Panc1 (cell line): ENCODE results near the gene MOGAT3. TPM values are rescaled to one million over a fixed set of nuclear protein-coding genes. Genes with fewer than 3 reads are reported as not detected.

Experiments
- ATAC-seq: fragments of 200-7000 bp; cut with Tn5 transposase; 2 replicates; pipeline ENCODE4 v1.9.1; 2020; ENCODE audit warnings: mild to moderate bottlenecking, moderate library complexity
- BruUV-seq: library from RNA; stranded (reverse); fragments of 400-500 nt; replicated peaks from 2 replicates; lab custom pipeline; 2021; lab: Mats Ljungman, UMichigan
- CTCF ChIA-PET: fragments of 300-600 bp; sonication (Branson Sonifier 250); formaldehyde crosslinking; loops from one replicate; lab custom pipeline; 2022; ENCODE audit warnings: antibody characterized with exemption; lab: Charles Lee
- POLR2A ChIA-PET: fragments of 300-600 bp; sonication (Branson Sonifier 250); formaldehyde crosslinking; loops from one replicate; lab custom pipeline; 2022; ENCODE audit warnings: antibody characterized with exemption; lab: Charles Lee
- DNase-seq: peaks from one replicate; pipeline ENCODE4 v3.0.0-alpha.2; 2010; ENCODE audit warnings: low read depth, low spot score
- H3K27ac ChIP-seq: 2 replicates; pipeline ENCODE4 v1.5.1; 2011; ENCODE audit warnings: mild to moderate bottlenecking, low read length, inconsistent platforms
- H3K27me3 ChIP-seq: fragments of 200-500 bp; sonication (Bioruptor generic); 2 replicates; pipeline ENCODE4 v1.6.0; 2014; ENCODE audit warnings: low read length, inconsistent platforms; ENCODE audit not compliant: control insufficient read depth, insufficient read depth
- H3K36me3 ChIP-seq: fragments of 200-500 bp; sonication (Bioruptor generic); 2 replicates; pipeline ENCODE4 v1.5.1; 2014; ENCODE audit warnings: inconsistent platforms, mild to moderate bottlenecking, low read length, moderate library complexity; ENCODE audit not compliant: control insufficient read depth, insufficient read depth
- H3K4me1 ChIP-seq: 2 replicates; pipeline ENCODE4 v1.5.1; 2011; ENCODE audit warnings: inconsistent platforms, mild to moderate bottlenecking, low read length, moderate library complexity; ENCODE audit not compliant: control insufficient read depth, insufficient read depth
- H3K4me3 ChIP-seq, 2 experiments: 2 replicates each; pipeline ENCODE4 v1.5.1; 2011 to 2012; ENCODE audit warnings: low read depth in 2 of 2, low read length in 2 of 2, mild to moderate bottlenecking in 2 of 2, inconsistent platforms in 1 of 2, moderate library complexity in 1 of 2
- H3K9me3 ChIP-seq: fragments of 200-500 bp; sonication (Bioruptor generic); 2 replicates; pipeline ENCODE4 v1.5.1; 2014; ENCODE audit warnings: low read depth, mild to moderate bottlenecking, inconsistent platforms, low read length, moderate library complexity; ENCODE audit not compliant: control insufficient read depth, insufficient read depth
- CTCF ChIP-seq: fragments of 450-650 bp; IDR thresholded peaks from 2 replicates; pipeline ENCODE4 v1.5.1; 2017; ENCODE audit warnings: mild to moderate bottlenecking
- POLR2AphosphoS5 ChIP-seq: IDR thresholded peaks from 2 replicates; pipeline ENCODE4 v1.6.1; 2012; ENCODE audit warnings: mild to moderate bottlenecking, low read depth, low read length, moderate library complexity
- REST ChIP-seq, 2 experiments: IDR thresholded peaks; 2 replicates each; pipeline ENCODE4 v1.6.1; 2011 to 2012; ENCODE audit warnings: low read depth in 2 of 2, control low read depth in 1 of 2, low read length in 1 of 2, mild to moderate bottlenecking in 1 of 2, moderate library complexity in 1 of 2; ENCODE audit not compliant: insufficient read depth in 1 of 2
- SIN3A ChIP-seq: IDR thresholded peaks from 2 replicates; pipeline ENCODE4 v1.6.1; 2012; ENCODE audit warnings: low read depth, mild to moderate bottlenecking, low read length, moderate library complexity, borderline replicate concordance; ENCODE audit not compliant: insufficient read depth
- TCF7L2 ChIP-seq: IDR thresholded peaks from 2 replicates; pipeline ENCODE4 v1.6.1; 2011; ENCODE audit warnings: mild to moderate bottlenecking, low read depth, low read length, inconsistent platforms
- in situ Hi-C: cut with HindIII; loops from 2 replicates; pipeline ENCODE4 v1.10.0; 2016; ENCODE audit warnings: low sequenced_read_pairs, low pct_unique_long_range_greater_than_20kb
- intact Hi-C: fragments of 100-400 bp; cut with micrococcal nuclease; formaldehyde crosslinking; loops from one replicate; pipeline ENCODE4 v1.10.0; 2022; ENCODE audit not compliant: unreplicated experiment
- total RNA-seq: library from RNA; stranded (reverse); gene quantifications from one replicate; pipeline ENCODE4 v1.2.1, GENCODE V29; 2021; ENCODE audit not compliant: unreplicated experiment

MOGAT3 gene
- total RNA-seq, 1 experiment from 2014 or later: 0.23 TPM

- TF ChIP-seq POLR2AphosphoS5 (no peak), CTCF (no peak), REST (IDR thresholded peaks at IDR 0.05; ENCODE audit: insufficient read depth in 1 of 2, low read depth in 2 of 2, low read length in 1 of 2) (no peak)
- Histone ChIP-seq H3K36me3 (no peaks in the 10 kb centered on the region; the same call in 1 of the 2 replicates), H3K27me3 (no peaks in the 10 kb centered on the region), H3K4me1 (peaks cover 11% of the 10 kb centered on the region; the same call in 1 of the 2 replicates), H3K9me3 (no peaks in the 10 kb centered on the region), H3K27ac (no peak overlapping the region), H3K4me3 (no peak overlapping the region)
- ATAC-seq: no peak
- CTCF ChIA-PET: no interaction called here
- in situ Hi-C loops (no loop called here), intact Hi-C loops (no loop called here)
- POLR2A ChIA-PET: no interaction called here
- no TSS peak for BruUV-seq
- no peak for DNase-seq
Measured at GRCh38 chr7:101240226-101241014, 39.6 kb upstream of the MOGAT3 start.

- BruUV-seq: no TSS peak
- TF ChIP-seq REST (IDR thresholded peaks at IDR 0.05; ENCODE audit: insufficient read depth in 1 of 2, low read depth in 2 of 2, low read length in 1 of 2): no peak
- TF ChIP-seq TCF7L2: no peak
- TF ChIP-seq CTCF: no peak
- TF ChIP-seq POLR2AphosphoS5: no peak
- TF ChIP-seq SIN3A: no peak
- no peaks in the 10 kb centered on the region; the same call in 1 of the 2 replicates for H3K36me3 ChIP-seq
- peaks cover 8% of the 10 kb centered on the region; the same call in 1 of the 2 replicates for H3K4me1 ChIP-seq
- POLR2A ChIA-PET: no interaction called here
- intact Hi-C loops: no loop called here
- no peak overlapping the region for H3K27ac ChIP-seq
- ATAC-seq: no peak
- no peaks in the 10 kb centered on the region for H3K9me3 ChIP-seq
- in situ Hi-C loops: no loop called here
- no peaks in the 10 kb centered on the region for H3K27me3 ChIP-seq
- no peak for DNase-seq
- CTCF ChIA-PET: no interaction called here
- H3K4me3 ChIP-seq: no peak overlapping the region
Measured at GRCh38 chr7:101239951-101240220, 39.0 kb upstream of the MOGAT3 start.
